COLO668 (cell line): ENCODE results near the gene RIN1.

Experiments
- DNase-seq: peaks from one replicate; lab custom pipeline; 2025; ENCODE audit not compliant: unreplicated experiment; lab: John Stamatoyannopoulos, UW

RIN1 gene

GRCh38 chr11:66284526-66285078 lies 51.6 kb downstream of the RIN1 start:
- DNase-seq = no peak

GRCh38 chr11:66283461-66284105 lies 52.7 kb downstream of the RIN1 start:
- no peak for DNase-seq

DNA sequence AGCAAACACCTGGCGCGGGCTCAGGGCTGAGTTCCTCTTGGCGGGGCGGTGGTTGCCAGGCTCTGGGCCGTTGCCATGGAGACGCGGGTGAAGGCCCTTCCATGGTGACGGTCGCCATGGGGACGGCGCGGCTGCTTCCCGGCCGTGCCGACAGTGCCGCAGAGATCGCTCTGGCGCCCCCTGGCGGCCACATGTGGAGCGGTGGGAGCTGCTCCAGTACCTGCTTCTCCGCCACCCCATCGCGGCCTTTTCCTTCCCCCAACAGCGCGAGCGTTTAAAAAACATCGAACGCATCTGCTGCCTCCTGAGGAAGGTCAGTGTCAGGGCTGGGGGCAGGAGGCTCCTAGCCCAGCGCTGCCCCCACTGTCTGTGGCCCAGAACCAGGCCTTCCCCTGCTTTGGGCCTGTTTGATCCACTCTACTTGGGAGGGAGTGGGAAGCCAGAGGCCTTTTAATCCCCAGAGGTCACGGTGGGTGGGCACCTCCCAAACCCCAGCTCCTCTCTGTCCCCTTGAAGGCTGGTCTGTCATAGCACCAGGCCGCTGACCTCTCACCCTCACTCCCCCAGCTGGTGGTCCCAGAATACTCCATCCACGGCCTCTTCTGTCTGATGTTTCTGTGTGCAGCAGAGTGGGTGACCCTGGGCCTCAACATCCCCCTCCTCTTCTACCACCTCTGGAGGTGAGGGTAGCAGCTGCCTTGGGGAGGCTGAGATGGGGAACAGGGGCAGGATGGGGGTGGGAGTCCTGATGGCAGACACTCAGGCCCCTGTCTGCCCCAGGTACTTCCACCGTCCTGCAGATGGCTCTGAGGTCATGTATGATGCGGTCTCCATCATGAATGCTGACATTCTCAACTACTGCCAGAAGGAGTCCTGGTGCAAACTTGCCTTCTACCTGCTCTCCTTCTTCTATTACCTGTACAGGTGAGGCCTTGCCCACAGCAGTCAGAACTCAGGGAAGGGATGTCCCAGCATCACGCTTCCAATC lies 53.5 kb downstream of the RIN1 start:
- DNase-seq = peak; percentile 100
